C4-2B (cell line): ENCODE results near the gene RUVBL1.
A peak's percentile ranks its signal among the peaks of the same experiment; 100 is the strongest.

ENCODE experiments used
- CTCF ChIP-seq: fragments of 450-650 bp; conservative IDR thresholded peaks from 2 replicates; pipeline ENCODE4 v1.5.1; 2017; ENCODE audit warnings: mild to moderate bottlenecking
- ZFX ChIP-seq: fragments of 450-650 bp; IDR thresholded peaks from 2 replicates; pipeline ENCODE4 v1.6.1; 2017

GRCh38 chr3:128051837-128052594, 71.6 kb downstream of the RUVBL1 start, which contains the start of gene SEC61A1:
- no peak for TF ChIP-seq CTCF
- TF ChIP-seq ZFX, result peak; percentile 52; the same call in 1 of the 2 replicates
